ENCODE measurements around the gene SH3YL1. TPM values are rescaled to one million over a fixed set of nuclear protein-coding genes. Genes with fewer than 3 reads are reported as not detected.

SH3YL1 gene
- total RNA-seq (2021), result 84.7 and 102 TPM in 2 replicates
- percentile 78 among the genes with signal in this experiment for Bru-seq, nascent RNA
- percentile 87 among the genes with signal in this experiment for BruChase-seq, experiment 1, labeled RNA remaining after a 2-hour chase
- BruChase-seq, experiment 2, labeled RNA remaining after a 6-hour chase, result percentile 77 among the genes with signal in this experiment
- long read RNA-seq, transcript SH3YL1-201 (10 exons, 1,763 nt), result minor isoform, 9 of 96 reads
- long read RNA-seq, transcript SH3YL1-213 (10 exons, 1,999 nt), result minor isoform, 6 of 96 reads
- long read RNA-seq, transcript SH3YL1-205 (9 exons, 1,695 nt), result major isoform, 27 of 96 reads
- long read RNA-seq, partial matches to known transcripts, result 16 of 96 reads
- long read RNA-seq, other reads (novel, unspliced or antisense), result 37 of 96 reads

DNA sequence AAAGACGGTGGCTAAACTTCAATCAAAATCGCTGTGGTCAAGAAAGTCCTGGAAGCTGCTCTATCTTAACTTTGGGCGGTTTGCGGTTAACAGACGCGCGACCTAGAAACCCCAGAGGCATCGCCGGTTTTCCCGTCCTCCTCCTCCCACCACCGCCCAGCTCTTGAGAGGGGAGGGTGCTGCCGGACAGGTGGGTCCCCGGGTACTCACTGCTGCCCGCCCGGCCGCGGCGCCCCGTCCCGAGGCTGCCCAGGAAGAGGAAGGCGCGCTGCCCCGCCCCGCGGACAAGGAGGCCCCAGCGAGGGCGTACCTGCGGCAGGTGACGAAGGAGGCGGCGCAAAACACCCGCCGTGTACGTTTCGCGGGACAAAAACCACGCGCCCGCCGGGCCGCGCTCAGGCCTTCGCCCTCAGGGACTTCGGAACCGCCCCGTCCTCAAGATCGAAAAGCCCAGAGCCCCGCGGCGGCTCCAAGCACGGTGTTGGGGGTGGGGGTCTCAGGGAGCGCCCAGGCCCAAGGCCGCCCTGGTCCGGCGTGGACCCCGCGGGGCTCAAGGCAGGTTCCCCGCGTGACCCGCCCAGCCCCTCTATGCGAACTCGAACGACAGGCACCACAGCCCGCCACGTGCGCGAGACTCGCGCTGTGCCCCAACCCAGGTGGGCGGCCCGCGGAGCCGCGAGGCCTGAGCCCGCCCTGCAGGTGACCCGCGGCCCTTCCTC lies at the start of gene SH3YL1:
SH3YL1 (minus strand) TSS at position 259 of the 719 bp plus-strand sequence; CDS start at position 211, 48 bp downstream.
- Histone ChIP-seq H3K9me3 (ENCODE audit: insufficient read depth, low read depth) (peaks cover 16% of the 10 kb centered on the region), H3K79me2 (ENCODE audit: low read depth) (peaks cover 84% of the 10 kb centered on the region), H3K4me3 (peak within 1 kb of the TSS; percentile 83), H3K9me2 (ENCODE audit: insufficient read depth) (no peaks in the 10 kb centered on the region), H3F3A (ENCODE audit: insufficient read depth, low read depth) (peaks cover 7% of the 10 kb centered on the region; the same call in 1 of the 2 replicates), H2AFZ (peak within 1 kb of the TSS; percentile 81), H3K4me2 (peak within 1 kb of the TSS; percentile 93), H3K36me3 (ENCODE audit: low read depth) (peaks cover 39% of the 10 kb centered on the region), H3K27ac (peak within 1 kb of the TSS; percentile 93), H3K4me1 (replicated peaks; ENCODE audit: insufficient read depth) (peaks cover 33% of the 10 kb centered on the region), H3K27me3 (ENCODE audit: insufficient read depth, low read depth) (no peaks in the 10 kb centered on the region), H4K20me1 (ENCODE audit: insufficient read depth) (peaks cover 35% of the 10 kb centered on the region)
- ChIA-PET CTCF (no interaction called here), POLR2A (ENCODE audit: unreplicated experiment) (interaction anchor here (0.7 kb wide), 2 partner anchors 22 to 44 kb away, joined by 3 read pairs; no protein-coding TSS in a partner anchor)
- TF ChIP-seq CTCF (conservative IDR thresholded peaks at IDR 0.05), result no peak
- TF ChIP-seq EZH2 (IDR thresholded peaks at IDR 0.05; ENCODE audit: low read depth), result no peak
- intact Hi-C loops (cut with micrococcal nuclease; ENCODE audit: unreplicated experiment), result loop anchor here (1.0 kb wide), 3 partner anchors 161 to 412 kb away; partner anchors contain the start of gene FAM110C
- peak; percentile 71 to 80 for DNase-seq
- BruUV-seq (replicated peaks), result no TSS peak

DNA sequence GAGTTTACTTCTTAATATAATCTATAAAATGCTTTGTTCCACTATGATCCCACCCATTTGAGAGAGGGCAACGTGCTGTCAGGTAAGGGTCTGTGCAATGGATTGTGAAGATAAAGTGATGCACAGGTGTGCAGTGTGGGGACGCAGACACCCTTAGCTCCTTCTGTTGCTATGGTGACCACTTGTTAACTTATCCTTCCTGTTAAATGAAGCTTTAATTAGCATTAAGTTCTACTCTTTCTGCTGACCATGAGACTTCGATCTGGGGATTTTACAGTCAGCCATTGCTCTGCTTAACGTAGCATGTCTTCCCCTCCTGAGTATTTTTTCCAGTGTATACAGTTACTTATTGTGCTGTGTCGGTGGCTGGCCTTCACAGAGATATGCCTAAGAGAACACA lies 47.2 kb upstream of the SH3YL1 start:
- Histone ChIP-seq H3K79me2 (ENCODE audit: low read depth) (no peaks in the 10 kb centered on the region), H3F3A (ENCODE audit: insufficient read depth, low read depth) (peaks cover 5% of the 10 kb centered on the region; the same call in 1 of the 2 replicates), H2AFZ (no peak overlapping the region), H3K4me3 (no peak overlapping the region), H4K20me1 (ENCODE audit: insufficient read depth) (no peaks in the 10 kb centered on the region), H3K9me3 (ENCODE audit: insufficient read depth, low read depth) (no peaks in the 10 kb centered on the region), H3K4me1 (replicated peaks; ENCODE audit: insufficient read depth) (no peaks in the 10 kb centered on the region), H3K9me2 (ENCODE audit: insufficient read depth) (no peaks in the 10 kb centered on the region), H3K36me3 (ENCODE audit: low read depth) (no peaks in the 10 kb centered on the region), H3K27ac (no peak overlapping the region), H3K4me2 (no peak overlapping the region), H3K27me3 (ENCODE audit: insufficient read depth, low read depth) (no peaks in the 10 kb centered on the region)
- DNase-seq, result no peak
- intact Hi-C loops (cut with micrococcal nuclease; ENCODE audit: unreplicated experiment), result no loop called here
- CTCF ChIA-PET, result no interaction called here
- TF ChIP-seq CTCF (conservative IDR thresholded peaks at IDR 0.05) (no peak), EZH2 (IDR thresholded peaks at IDR 0.05; ENCODE audit: low read depth) (no peak)
- POLR2A ChIA-PET (ENCODE audit: unreplicated experiment), result no interaction called here
- BruUV-seq (replicated peaks), result no TSS peak

DNA sequence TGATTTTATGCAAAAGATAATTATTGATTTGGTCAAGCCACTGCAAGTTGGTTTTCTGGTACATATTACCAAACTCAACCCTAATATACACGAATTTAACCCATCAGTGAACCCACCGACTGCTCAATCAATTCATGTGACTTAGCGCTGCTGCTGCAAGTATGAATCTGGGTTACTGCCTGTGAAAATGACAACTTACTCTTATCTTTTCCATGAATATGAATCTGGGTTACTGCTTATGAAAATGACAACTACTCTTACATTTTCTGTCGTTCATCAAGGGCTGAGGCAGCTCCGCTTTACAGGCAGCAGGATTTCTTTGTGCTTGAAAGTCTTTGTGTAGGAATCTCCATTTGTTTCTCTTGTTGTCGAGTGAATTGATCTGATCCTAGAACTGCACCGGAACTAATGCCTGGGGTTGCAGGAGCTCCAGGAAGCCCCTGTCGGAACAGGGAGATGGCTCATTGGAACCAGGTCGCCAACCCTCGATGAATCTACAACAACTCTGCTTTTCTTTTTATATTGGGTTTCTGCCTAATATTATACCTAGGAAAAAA lies 46.2 kb upstream of the SH3YL1 start:
- no TSS peak for BruUV-seq (replicated peaks)
- no peaks in the 10 kb centered on the region for H3K9me3 ChIP-seq (ENCODE audit: insufficient read depth, low read depth)

More for the DNA sequence above, 46.2 kb upstream of the SH3YL1 start:
- no peak for DNase-seq
- ChIA-PET CTCF (no interaction called here), POLR2A (ENCODE audit: unreplicated experiment) (no interaction called here)
- TF ChIP-seq EZH2 (IDR thresholded peaks at IDR 0.05; ENCODE audit: low read depth) (no peak), CTCF (conservative IDR thresholded peaks at IDR 0.05) (no peak)
- H3K4me1 ChIP-seq (replicated peaks; ENCODE audit: insufficient read depth), result no peaks in the 10 kb centered on the region
- no peaks in the 10 kb centered on the region for H3K27me3 ChIP-seq (ENCODE audit: insufficient read depth, low read depth)
- H3K79me2 ChIP-seq (ENCODE audit: low read depth), result no peaks in the 10 kb centered on the region
- H3K27ac ChIP-seq, result no peak overlapping the region
- H3K4me2 ChIP-seq, result no peak overlapping the region
- H3K36me3 ChIP-seq (ENCODE audit: low read depth), result no peaks in the 10 kb centered on the region
- H4K20me1 ChIP-seq (ENCODE audit: insufficient read depth), result no peaks in the 10 kb centered on the region
- no peak overlapping the region for H2AFZ ChIP-seq
- no peak overlapping the region for H3K4me3 ChIP-seq
- H3F3A ChIP-seq (ENCODE audit: insufficient read depth, low read depth), result peaks cover 5% of the 10 kb centered on the region; the same call in 1 of the 2 replicates
- intact Hi-C loops (cut with micrococcal nuclease; ENCODE audit: unreplicated experiment), result no loop called here
- no peaks in the 10 kb centered on the region for H3K9me2 ChIP-seq (ENCODE audit: insufficient read depth)
